ENCODE data around the gene ZZZ3. TPM values are rescaled to one million over a fixed set of nuclear protein-coding genes. Genes with fewer than 3 reads are reported as not detected.

ZZZ3 gene
- total and polyA plus RNA-seq, 2 of the 8 experiments (the other 6 are each of a cell fraction or from before 2014, with no cell fraction given) = 12.8 to 54.6 TPM

- no peak for TF ChIP-seq EZH2 (IDR thresholded peaks at IDR 0.05; ENCODE audit: low read depth, low read length, severe bottlenecking)
- TF ChIP-seq EP300 (IDR thresholded peaks at IDR 0.05; ENCODE audit: borderline replicate concordance in 1 of 2, low read depth in 2 of 2, low read length in 2 of 2) = no peak
These were observed 45.6 kb downstream of the ZZZ3 start (continued) for GRCh38 chr1:77636864-77637263.

Small RNAs within 50 kb of the gene (small RNA-seq; reads per million reads assigned to genes)
- not detected for gene RN7SL370P (ENCODE audit: insufficient read depth)

Other genes starting within 250 kb of the ZZZ3 start
- gene USP33, start 77.2 kb upstream of the ZZZ3 start, total RNA-seq (2021; fragmentation: NEBNext Ultra II Directional; extraction: Animal tissue kit (Norgen Biotek cat#: 25700)) = 51.7 and 55.5 TPM in 2 replicates
- gene USP33, start 77.2 kb upstream of the ZZZ3 start, polyA plus RNA-seq (2011; rRNA removed) = 11.8 and 20.0 TPM in 2 replicates
- 6.1 and 7.0 TPM in 2 replicates for gene MIGA1, start 97.0 kb upstream of the ZZZ3 start, total RNA-seq (2021; fragmentation: NEBNext Ultra II Directional; extraction: Animal tissue kit (Norgen Biotek cat#: 25700))
- 0.89 and 0.95 TPM in 2 replicates for gene MIGA1, start 97.0 kb upstream of the ZZZ3 start, polyA plus RNA-seq (2011; rRNA removed)
- 2.6 and 2.9 TPM in 2 replicates for gene NEXN, start 206.0 kb upstream of the ZZZ3 start, total RNA-seq (2021; fragmentation: NEBNext Ultra II Directional; extraction: Animal tissue kit (Norgen Biotek cat#: 25700))
- gene NEXN, start 206.0 kb upstream of the ZZZ3 start, polyA plus RNA-seq (2011; rRNA removed) = 0.17 and 0.20 TPM in 2 replicates

Data from H1 (cell line).